ENCODE measurements around the gene EIF2A. TPM values are rescaled to one million over a fixed set of nuclear protein-coding genes. Genes with fewer than 3 reads are reported as not detected.
"Not testable (repeated sequence)": the region's sequence is repeated elsewhere in the genome, so short reads cannot be mapped to it uniquely, and the experiment has no call there.

The EIF2A gene
- polyA plus RNA-seq, 3 donors, result 146 to 179 (median 147) TPM

DNA sequence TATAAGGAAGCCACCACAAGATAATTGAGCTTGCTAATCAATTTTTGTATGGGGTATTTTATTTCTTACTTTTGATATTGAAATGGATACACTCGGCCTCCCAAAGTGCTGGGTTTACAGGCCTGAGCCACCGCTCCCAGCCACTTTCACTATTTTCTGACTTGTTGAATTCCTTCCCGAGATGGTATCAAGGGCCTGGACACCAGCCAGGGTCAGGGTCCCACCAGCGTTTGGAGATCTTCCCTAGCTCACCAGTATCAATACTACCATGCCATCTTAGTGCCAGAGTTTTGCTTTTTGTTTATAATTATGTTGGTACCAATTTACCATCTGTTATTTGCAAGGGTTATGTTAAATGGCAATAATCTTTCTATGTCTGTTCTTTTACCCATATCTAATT is 51.1 kb downstream of the EIF2A start:
- DNase-seq, result no peak

DNA sequence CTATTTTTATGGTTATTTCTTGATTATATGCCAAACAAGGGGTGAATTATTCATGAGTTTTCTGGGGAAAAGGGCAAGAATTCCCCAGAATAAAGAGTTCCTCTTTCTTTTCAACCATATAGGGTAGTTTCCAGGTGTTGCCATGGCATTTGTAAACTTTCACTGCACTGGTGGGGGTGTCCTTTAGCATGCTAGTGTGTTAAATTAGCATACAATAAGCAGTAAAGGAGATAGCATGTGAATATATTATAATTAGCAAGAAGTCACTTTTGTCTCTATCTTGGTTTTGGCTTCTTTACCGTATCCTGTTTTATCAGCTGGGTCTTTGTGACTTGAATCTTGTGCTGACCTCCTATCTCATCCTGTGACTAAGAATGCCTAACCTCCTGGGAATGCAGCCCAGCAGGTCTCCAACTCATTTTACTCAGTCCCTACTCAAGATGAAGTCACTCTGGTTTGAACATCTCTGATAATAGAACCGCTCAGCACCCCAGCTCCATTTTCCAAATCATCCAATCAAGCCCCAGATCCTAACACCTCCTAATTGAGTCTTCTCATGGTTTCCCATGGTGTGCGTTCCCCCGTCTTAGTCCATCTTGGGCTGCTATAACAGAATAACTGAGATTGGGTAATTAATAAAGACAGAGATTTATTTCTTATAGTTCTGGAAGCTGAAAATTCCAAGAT is 53.2 kb downstream of the EIF2A start:
- no peak for DNase-seq

DNA sequence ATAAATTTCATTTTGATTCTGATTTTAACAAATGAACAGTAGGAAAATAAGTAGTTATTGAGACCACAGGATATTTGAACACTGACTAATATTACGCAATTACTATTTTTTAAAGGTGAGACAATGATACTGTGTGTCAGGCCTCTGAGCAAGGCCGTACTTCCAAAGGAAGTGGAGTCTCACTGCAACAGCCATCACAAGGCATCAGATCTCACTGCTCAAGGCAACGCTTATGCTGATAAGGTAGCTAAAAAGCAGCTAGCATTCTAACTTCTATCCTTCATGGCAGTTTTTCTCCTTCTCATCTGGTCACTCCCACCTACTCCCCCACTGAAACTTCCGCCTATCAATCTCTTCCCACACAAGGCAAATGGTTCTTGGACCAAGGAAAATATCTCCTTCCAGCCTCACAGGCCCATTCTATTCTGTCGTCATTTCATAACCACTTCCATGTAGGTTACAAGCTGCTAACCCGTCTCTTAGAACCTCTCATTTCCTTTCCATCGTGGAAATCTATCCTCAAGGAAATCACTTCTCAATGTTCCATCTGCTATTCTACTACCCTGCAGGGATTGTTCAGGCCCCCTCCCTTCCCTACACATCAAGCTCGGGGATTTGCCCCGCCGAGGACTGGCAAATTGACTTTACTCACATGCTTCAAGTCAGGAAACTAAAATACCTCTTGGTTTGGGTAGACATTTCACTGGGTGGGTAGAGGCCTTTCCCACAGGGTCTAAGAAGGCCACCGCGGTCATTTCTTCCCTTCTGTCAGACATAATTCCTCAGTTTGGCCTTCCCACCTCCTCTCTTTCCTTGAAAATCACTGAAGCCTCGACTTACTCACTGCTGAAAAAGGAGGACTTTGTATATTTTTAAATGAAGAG is 54.3 kb downstream of the EIF2A start:
- DNase-seq, result not testable (repeated sequence)

DNA sequence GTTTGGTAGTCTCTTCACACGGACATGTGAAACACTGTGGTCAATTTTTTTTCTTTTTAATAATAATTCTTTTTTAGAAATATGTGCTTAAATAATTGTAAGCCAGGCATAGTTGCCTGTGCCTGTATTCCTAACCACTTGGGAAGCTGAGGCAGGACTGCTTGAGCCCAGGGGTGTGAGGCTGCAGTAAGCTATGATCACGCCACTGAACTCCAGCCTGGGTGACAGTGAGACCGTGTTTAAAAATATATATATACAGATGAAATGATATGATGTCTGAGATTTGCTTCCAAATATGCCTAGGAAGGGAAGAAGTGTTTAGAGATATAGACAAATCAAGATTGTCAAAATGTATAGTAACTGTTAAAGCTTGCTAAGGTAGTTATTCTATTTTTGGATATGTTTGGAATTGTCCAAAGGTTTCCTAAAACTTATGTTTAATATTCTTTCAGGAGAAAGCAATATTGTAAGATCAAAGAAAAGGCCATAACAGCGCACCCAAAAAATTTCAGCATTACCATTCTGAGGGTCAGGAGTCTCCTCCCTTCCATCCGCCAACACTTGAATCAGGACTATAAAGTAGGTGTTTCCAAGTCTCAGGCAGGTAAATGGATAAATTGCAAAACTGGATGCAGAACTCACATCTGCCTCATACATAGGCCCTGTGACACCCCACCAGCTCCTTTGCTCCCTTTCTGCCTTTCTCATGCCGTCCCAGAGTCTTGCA is 56.0 kb downstream of the EIF2A start:
- DNase-seq, result no peak

GRCh38 chr3:150603153-150603979 is 56.8 kb downstream of the EIF2A start, which contains the start of gene SELENOT:
Gene SELENOT (plus strand): TSS chr3:150603321. CDS start chr3:150603363, 42 bp downstream.
- DNase-seq, result peak; percentile 94

DNA sequence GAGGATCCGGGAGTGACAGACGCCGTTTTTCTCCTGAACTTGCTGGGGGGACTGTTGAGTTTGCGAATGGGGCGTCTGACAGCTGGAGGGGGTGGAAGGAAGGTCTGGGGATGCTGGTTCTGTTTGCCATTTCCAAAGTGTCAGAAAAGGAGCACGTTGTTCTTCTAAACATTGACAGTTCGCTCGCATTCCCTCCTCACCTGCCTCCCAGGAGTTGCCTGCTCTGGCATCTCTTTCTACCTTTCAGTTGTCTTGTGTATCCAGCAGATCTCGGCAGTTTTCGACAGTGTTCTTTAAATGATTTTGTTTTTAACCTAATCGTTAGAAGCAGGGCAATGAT is 57.4 kb downstream of the EIF2A start:
- no peak for DNase-seq

- DNase-seq, result no peak
Measured at GRCh38 chr3:150605998-150606641, 59.5 kb downstream of the EIF2A start.

DNA sequence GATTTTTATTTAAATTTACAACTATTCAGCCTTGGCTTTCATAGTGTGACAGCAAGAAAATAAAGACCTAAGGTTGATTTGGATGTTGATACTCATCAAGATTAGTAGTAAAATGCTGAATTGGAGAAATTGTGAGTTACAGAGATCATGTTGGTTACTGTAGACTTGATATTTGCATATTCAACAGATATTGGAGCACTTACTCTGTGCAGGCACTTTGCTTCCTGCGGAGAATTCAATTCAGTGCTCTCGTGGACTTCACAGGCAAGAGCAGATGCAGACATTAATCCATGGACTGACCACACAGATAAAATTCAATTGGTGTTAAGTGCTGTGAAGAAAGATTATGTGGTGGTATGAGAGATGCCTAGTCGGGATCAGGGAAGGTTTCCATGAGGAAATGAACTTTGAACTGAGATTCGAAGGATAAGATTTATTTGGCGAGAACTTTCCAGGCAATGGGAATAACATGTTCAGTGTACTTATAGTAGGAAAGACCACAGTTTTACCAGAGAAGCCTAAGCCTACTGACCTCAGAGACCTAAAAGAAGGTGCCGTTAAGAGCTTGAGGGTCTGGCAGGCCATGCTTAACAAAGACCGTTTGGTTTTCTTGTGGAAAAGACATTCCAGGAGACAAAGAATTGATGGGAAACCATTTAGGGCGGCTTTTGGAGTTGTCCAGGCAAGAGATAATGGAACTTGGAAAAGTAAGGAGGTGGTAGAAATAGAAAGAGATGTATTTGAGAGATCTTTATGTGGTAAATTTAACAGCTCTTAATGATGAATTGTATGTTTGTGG is 60.9 kb downstream of the EIF2A start:
- DNase-seq, result no peak

GRCh38 chr3:150609988-150610387 is 63.4 kb downstream of the EIF2A start:
- no peak for DNase-seq

DNA sequence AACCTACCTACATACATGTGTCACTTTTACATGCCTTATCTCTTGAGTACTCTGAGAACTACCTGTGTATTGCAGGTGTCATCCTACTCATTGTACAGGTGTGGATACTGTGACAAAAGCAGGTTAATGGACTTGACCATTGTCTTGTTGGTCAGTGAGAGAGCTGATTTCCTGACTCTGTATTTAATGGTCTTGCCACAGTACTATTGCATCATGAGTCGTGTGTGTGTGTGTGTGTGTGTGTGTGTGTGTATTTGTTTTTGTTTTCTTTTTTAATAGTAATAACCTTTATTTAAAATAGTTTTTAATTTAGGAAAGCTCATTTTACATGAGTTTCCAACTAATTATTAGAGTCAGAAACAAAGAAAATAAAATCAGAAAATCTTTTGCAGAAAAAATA is 64.2 kb downstream of the EIF2A start:
- no peak for DNase-seq

- DNase-seq, result no peak
Measured at GRCh38 chr3:150611666-150612065, 65.1 kb downstream of the EIF2A start.

- DNase-seq, result no peak
Measured at GRCh38 chr3:150612494-150612893, 65.9 kb downstream of the EIF2A start.

GRCh38 chr3:150613034-150613433 is 66.4 kb downstream of the EIF2A start:
- DNase-seq, result no peak

DNA sequence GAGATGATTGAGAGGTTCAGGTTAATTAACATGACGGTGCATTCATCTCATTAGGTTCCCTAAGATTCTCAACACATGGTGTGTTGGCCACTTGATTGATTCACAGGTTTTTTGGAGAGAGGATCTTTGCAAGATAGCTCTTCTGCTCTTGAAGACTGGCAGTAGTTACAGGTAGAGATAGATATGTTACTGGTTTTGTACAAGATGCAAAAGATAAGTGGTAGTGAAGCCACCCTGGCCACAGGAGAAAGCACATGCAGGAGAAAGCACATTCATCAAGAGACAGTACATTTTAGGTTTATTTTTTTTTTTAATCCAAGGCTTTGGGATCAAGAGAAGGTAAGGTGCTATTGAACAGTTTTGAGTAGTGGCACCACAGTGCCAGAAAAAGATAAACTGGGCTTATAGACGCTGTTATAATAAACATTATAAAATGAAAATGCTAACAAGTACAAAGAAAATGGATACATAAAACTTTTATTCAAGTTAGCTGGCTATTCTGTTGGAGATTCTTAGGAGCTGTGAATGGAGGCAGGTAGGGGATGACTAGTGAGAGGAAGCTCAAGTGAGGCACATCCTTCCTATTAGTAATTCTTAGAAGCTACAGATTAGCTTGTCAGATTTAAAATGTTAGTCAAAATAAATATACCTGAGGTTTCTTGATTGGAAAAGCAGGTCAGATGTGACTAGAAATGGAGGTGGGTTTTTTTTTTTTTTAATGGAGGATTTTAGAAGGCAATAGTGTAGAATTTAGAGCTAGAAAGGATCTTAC is 67.3 kb downstream of the EIF2A start:
- DNase-seq, result no peak

- no peak for DNase-seq
Measured at GRCh38 chr3:150620002-150620689, 73.6 kb downstream of the EIF2A start.

DNA sequence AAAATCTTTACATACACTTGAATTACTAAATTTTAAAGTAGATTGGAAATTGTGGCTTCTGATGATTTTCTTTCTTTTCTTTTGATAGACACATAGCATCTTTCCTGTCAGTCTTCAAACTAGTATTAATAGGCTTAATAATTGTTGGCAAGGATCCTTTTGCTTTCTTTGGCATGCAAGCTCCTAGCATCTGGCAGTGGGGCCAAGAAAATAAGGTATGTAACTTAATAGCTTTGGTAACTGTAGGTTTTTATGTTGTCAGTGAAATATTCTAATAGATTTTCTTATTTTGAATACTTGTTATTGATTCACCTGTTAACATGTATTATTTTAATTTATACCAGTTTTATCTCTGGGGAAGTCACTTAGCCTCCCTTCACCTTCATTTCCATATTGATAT is 76.4 kb downstream of the EIF2A start:
- DNase-seq, result not testable (repeated sequence)

DNA sequence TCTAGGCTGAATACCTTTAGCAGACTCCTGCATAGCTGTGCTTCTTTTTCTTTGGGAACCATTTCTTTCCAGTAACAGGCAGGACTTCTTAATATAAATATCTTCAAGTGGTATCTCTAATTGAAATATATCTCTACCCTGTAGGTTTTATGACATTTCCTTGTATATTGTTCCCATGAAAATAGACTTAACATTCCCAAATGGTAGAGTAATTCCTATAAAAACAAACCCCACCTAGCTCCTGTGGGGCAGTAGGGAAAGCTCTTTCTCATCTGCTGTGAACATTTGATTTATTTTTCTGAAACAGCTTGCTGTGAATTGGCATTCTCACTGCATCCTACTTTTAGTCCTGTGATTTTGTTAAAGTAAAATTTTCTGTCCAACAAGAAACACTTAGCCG is 77.4 kb downstream of the EIF2A start:
- DNase-seq, result no peak

GRCh38 chr3:150626148-150626930 is 79.8 kb downstream of the EIF2A start:
- no peak for DNase-seq

Measured in renal pelvis (tissue), 4 donors.